DOHH2 (cell line): ENCODE results near the gene ZNF185.

ENCODE experiments used
- H3F3A ChIP-seq: fragments of 200-600 bp; sonication (generic), shearing (Covaris generic); 2 replicates; pipeline ENCODE4 v1.6.0; 2016; ENCODE audit warnings: antibody characterized with exemption, mild to moderate bottlenecking; ENCODE audit not compliant: control insufficient read depth, insufficient read depth
- H3K27ac ChIP-seq: fragments of 200-600 bp; sonication (generic); 2 replicates; pipeline ENCODE4 v1.5.1; 2014; ENCODE audit warnings: low read depth, mild to moderate bottlenecking, low read length, moderate library complexity
- H3K27me3 ChIP-seq: fragments of 200-600 bp; sonication (generic); 2 replicates; pipeline ENCODE4 v1.6.1; 2014; ENCODE audit warnings: mild to moderate bottlenecking, low read length, mixed read lengths; ENCODE audit not compliant: control insufficient read depth
- H3K36me3 ChIP-seq: fragments of 200-600 bp; sonication (generic); 2 replicates; pipeline ENCODE4 v1.6.1; 2014; ENCODE audit warnings: mild to moderate bottlenecking, low read length, moderate library complexity, mixed read lengths; ENCODE audit not compliant: control insufficient read depth
- H3K4me1 ChIP-seq: fragments of 200-600 bp; sonication (generic); 2 replicates; pipeline ENCODE4 v1.6.1; 2014; ENCODE audit warnings: mild to moderate bottlenecking, low read length, mixed read lengths; ENCODE audit not compliant: control insufficient read depth
- H3K4me2 ChIP-seq: fragments of 200-600 bp; sonication (generic); 2 replicates; pipeline ENCODE4 v1.6.0; 2014; ENCODE audit warnings: mild to moderate bottlenecking, low read length, moderate library complexity
- H3K4me3 ChIP-seq: fragments of 200-600 bp; sonication (generic); 2 replicates; pipeline ENCODE4 v1.5.1; 2014; ENCODE audit warnings: mild to moderate bottlenecking, low read length, mixed read lengths
- H3K79me2 ChIP-seq: fragments of 200-600 bp; sonication (generic); 2 replicates; pipeline ENCODE4 v1.6.1; 2014; ENCODE audit warnings: mild to moderate bottlenecking, low read length, mixed read lengths; ENCODE audit not compliant: control insufficient read depth
- H3K9me2 ChIP-seq: fragments of 200-600 bp; sonication (generic); replicated peaks from 2 replicates; pipeline ENCODE4 v1.6.1; 2014; ENCODE audit warnings: mild to moderate bottlenecking, low read length, mixed read lengths; ENCODE audit not compliant: control insufficient read depth
- H3K9me3 ChIP-seq: fragments of 200-600 bp; sonication (generic); 2 replicates; pipeline ENCODE4 v1.6.1; 2014; ENCODE audit warnings: antibody characterized with exemption, low read length, mixed read lengths; ENCODE audit not compliant: control insufficient read depth, insufficient read depth
- H4K20me1 ChIP-seq: fragments of 200-600 bp; sonication (generic); 2 replicates; pipeline ENCODE4 v1.6.0; 2014; ENCODE audit warnings: low read depth, mild to moderate bottlenecking, antibody characterized with exemption, low read length, moderate library complexity; ENCODE audit not compliant: control insufficient read depth, insufficient read depth
- CTCF ChIP-seq: fragments of 200-600 bp; sonication (generic); IDR thresholded peaks from one replicate; pipeline ENCODE4 v1.5.1; 2014; ENCODE audit warnings: antibody characterized with exemption, mild to moderate bottlenecking, low read depth, low read length; ENCODE audit not compliant: poor library complexity, severe bottlenecking
- EZH2phosphoT487 ChIP-seq: fragments of 200-600 bp; sonication (generic); IDR thresholded peaks from 2 replicates; pipeline ENCODE4 v1.6.1; 2017; ENCODE audit warnings: borderline replicate concordance, mild to moderate bottlenecking, antibody characterized with exemption, low read length, moderate library complexity, mixed read lengths

Gene ZNF185

GRCh38 chrX:152901816-152902501 is 4.1 kb downstream of the ZNF185 start:
- Histone ChIP-seq H3K4me1 (no peaks in the 10 kb centered on the region), H3K79me2 (no peaks in the 10 kb centered on the region), H3K9me2 (no peaks in the 10 kb centered on the region), H3K4me2 (no peak overlapping the region), H3K9me3 (no peaks in the 10 kb centered on the region), H3K36me3 (no peaks in the 10 kb centered on the region), H3K27me3 (no peaks in the 10 kb centered on the region), H4K20me1 (no peaks in the 10 kb centered on the region), H3F3A (no peaks in the 10 kb centered on the region), H3K27ac (no peak overlapping the region), H3K4me3 (no peak overlapping the region)
- TF ChIP-seq EZH2phosphoT487 (no peak), CTCF (no peak)

GRCh38 chrX:152902502-152902820 is 4.6 kb downstream of the ZNF185 start:
- H3K9me3 ChIP-seq = no peaks in the 10 kb centered on the region
- H3K4me1 ChIP-seq = no peaks in the 10 kb centered on the region
- H3K27me3 ChIP-seq = no peaks in the 10 kb centered on the region
- no peak overlapping the region for H3K4me3 ChIP-seq
- no peak overlapping the region for H3K4me2 ChIP-seq
- no peaks in the 10 kb centered on the region for H4K20me1 ChIP-seq
- TF ChIP-seq EZH2phosphoT487 (no peak), CTCF (no peak)
- H3K9me2 ChIP-seq = no peaks in the 10 kb centered on the region
- H3K36me3 ChIP-seq = no peaks in the 10 kb centered on the region
- no peaks in the 10 kb centered on the region for H3K79me2 ChIP-seq
- H3F3A ChIP-seq = no peaks in the 10 kb centered on the region
- H3K27ac ChIP-seq = no peak overlapping the region

GRCh38 chrX:152903589-152903988 is 5.7 kb downstream of the ZNF185 start:
- no peak overlapping the region for H3K4me2 ChIP-seq
- H4K20me1 ChIP-seq = no peaks in the 10 kb centered on the region
- no peaks in the 10 kb centered on the region for H3K4me1 ChIP-seq
- no peaks in the 10 kb centered on the region for H3F3A ChIP-seq
- no peak overlapping the region for H3K27ac ChIP-seq
- H3K79me2 ChIP-seq = no peaks in the 10 kb centered on the region
- TF ChIP-seq EZH2phosphoT487 = no peak
- no peak for TF ChIP-seq CTCF
- no peaks in the 10 kb centered on the region for H3K27me3 ChIP-seq
- no peaks in the 10 kb centered on the region for H3K9me3 ChIP-seq
- no peak overlapping the region for H3K4me3 ChIP-seq
- no peaks in the 10 kb centered on the region for H3K9me2 ChIP-seq
- H3K36me3 ChIP-seq = no peaks in the 10 kb centered on the region
